ENCODE data around the gene CMSS1.

Gene CMSS1

DNA sequence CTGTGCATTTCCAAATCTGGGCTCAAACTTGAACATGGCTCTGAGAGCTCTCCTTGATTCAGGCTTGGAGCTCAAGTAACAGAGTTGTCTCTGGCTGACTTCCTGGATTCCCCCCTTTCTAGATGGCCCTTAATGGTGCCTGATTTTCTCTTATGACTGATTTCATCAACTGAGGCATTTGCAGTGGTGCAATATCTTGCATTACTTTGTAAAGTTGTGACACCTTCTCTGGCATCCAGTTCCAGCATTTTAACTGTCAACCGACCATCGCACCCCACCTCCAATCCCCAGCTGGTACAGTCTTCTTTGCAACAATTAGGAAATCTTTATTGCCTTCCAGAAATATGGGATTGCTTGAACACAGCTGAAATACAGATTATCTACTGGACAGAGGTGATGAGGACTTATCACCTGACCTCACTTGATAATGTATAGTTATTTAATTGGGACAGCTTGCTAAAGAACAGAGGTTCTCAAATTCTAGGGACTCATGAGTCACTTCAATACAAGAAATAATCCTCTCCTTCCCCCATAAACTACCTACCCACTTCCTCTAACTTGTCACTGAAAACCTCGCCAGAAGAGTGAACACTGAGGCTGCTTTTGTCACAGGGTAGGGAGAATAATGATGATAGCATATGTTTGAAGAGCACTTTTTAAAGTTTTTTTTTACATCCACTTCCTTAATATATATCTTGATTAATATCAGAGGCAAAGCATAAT, 254.8 kb downstream of the CMSS1 start:
- TF ChIP-seq CTCF (IDR thresholded peaks at IDR 0.05; ENCODE audit: insufficient read depth, low read depth, low read length, missing control alignments): no peak
- no peak overlapping the region for H3K4me3 ChIP-seq (ENCODE audit: low read length)
- no peak for DNase-seq (ENCODE audit: low read depth)

DNA sequence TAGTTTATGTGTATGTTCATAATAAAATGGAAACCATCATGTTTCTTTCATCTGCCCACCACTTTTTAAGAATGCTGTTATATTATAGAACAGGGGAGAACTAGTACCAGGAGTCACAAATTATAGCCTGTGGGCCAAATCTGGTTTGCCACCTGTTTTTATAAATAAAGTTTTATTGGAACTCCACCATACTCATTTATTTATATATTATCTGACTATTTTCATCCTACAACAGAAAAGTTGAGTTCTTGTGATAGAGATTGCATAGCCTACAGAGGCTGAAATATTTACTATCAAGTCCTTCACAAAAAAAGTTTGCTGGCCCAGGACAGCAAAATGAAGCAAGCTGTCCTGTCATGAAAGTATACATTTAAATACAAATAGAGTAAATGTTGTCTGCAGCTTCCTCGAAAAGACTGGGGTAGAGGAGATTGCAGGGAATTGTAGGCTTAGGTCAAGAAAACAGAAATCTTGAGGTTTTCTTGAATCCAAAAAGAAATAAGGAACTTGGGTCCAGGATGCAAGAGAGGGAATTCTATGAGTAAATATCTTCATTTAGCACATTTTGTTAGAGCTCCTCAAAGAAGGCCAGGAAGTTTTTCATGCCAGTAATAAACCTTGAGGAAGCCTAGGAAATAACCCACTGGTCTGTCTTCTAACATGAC, 255.5 kb downstream of the CMSS1 start:
- no peak for DNase-seq (ENCODE audit: low read depth)
- no peak overlapping the region for H3K4me3 ChIP-seq (ENCODE audit: low read length)
- no peak for TF ChIP-seq CTCF (IDR thresholded peaks at IDR 0.05; ENCODE audit: insufficient read depth, low read depth, low read length, missing control alignments)

DNA sequence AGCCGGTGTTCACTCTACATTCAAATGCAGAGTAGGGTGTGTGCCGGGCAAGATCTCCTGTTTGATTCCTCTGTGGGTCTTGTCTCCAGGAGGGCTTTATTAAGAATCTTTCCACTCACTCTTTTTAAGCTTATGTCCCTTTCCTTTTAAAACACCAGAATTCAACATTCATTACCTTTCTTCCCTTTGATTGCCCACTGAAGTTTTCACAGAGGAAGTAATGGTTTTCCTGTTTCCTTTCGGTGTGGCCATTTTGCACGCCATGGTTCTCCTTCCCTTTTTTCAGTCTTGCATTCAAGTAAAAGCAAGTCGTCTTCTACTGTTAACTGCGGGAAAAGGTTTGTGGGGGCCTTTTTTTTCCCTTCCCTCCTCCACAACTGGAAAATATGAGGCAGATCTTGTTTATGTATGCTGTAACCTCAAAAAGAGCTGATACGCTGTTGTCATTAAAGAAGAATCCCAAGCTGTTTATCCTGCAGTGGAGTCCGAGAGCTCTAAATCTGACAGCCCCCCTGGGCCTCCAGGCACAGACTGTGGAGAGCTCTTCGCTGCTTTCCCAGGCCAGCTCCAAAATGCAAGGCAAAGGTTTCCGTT, 256.1 kb downstream of the CMSS1 start:
- TF ChIP-seq CTCF (IDR thresholded peaks at IDR 0.05; ENCODE audit: insufficient read depth, low read depth, low read length, missing control alignments): no peak
- no peak for DNase-seq (ENCODE audit: low read depth)
- no peak overlapping the region for H3K4me3 ChIP-seq (ENCODE audit: low read length)

DNA sequence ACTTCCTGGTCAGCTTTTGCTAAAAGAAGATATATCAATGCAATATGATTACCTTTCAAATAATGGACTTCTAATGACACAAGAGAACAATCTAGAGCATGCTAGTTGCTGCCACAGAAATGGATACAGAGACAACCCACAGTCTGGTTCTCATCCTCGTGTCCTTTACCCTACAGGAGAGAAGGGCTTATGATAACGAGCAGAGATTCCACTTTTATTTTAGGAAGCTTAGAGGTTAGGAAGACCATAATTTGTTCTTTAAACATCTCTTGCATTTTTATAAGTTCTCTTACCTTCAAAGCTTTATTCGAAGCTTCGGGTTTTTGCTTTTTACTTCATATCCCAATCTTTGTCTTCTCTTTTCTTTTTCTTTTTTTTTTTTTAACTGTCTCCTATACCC, 257.5 kb downstream of the CMSS1 start:
- no peak overlapping the region for H3K4me3 ChIP-seq (ENCODE audit: low read length)
- no peak for DNase-seq (ENCODE audit: low read depth)
- TF ChIP-seq CTCF (IDR thresholded peaks at IDR 0.05; ENCODE audit: insufficient read depth, low read depth, low read length, missing control alignments): no peak

- TF ChIP-seq CTCF (IDR thresholded peaks at IDR 0.05; ENCODE audit: insufficient read depth, low read depth, low read length, missing control alignments): no peak
- no peak overlapping the region for H3K4me3 ChIP-seq (ENCODE audit: low read length)
- DNase-seq (ENCODE audit: low read depth): no peak
Measured at GRCh38 chr3:100075851-100076730, 258.4 kb downstream of the CMSS1 start.

DNA sequence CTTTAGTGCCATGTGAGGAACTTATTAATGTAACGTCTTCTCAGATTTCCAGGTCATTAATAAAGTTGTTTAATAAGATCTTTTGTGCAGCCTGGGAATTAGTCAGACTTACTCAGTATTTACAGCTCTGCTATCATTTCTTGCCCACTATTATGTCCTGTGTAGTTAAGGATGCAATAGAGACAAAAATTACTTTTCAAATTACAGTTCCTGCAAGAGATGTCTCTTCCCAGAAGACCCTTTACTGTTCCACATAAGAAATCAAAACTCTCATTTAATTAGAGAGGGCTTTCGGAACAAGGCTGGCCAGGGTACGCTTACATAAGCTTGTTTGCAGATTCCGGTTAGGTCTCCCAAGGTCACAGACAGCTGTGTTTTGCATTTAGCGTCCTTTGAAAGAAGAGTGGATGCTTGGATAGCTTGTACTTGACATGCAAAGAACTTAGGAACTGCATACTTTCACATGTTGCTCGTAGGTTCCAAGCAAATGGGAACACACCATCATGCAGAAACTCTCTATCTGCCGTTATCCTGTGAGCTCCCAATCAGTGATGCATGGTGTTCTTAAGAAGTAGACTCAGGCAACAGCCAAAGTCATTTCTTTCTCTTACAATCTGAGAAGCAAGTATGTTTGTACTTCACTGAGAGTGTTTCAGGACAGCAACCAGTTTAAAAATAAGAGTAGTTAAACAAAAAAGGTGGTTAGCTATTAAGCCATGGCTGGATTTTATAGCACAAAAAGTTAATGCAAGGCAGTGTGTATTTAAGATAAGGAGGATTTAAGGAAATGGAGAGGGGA, 259.3 kb downstream of the CMSS1 start:
- no peak overlapping the region for H3K4me3 ChIP-seq (ENCODE audit: low read length)
- TF ChIP-seq CTCF (IDR thresholded peaks at IDR 0.05; ENCODE audit: insufficient read depth, low read depth, low read length, missing control alignments): no peak
- no peak for DNase-seq (ENCODE audit: low read depth)

Data from epithelial cell of esophagus (primary cell).